Smooth muscle cell (in vitro differentiated cells): Measurements from ENCODE around the gene PARD3B. TPM values are rescaled to one million over a fixed set of nuclear protein-coding genes. Genes with fewer than 3 reads are reported as not detected.

Experiments
- DNase-seq: peaks from one replicate; lab custom pipeline; 2025; ENCODE audit not compliant: unreplicated experiment; lab: John Stamatoyannopoulos, UW
- H2AFZ ChIP-seq: fragments of 200-600 bp; sonication (generic); 2 replicates; pipeline ENCODE4 v1.6.0; 2016; ENCODE audit warnings: antibody characterized with exemption, low read depth, mild to moderate bottlenecking
- H3F3A ChIP-seq: fragments of 200-600 bp; sonication (generic); 2 replicates; pipeline ENCODE4 v1.6.0; 2017; ENCODE audit warnings: antibody characterized with exemption, low read depth
- H3K27ac ChIP-seq: fragments of 200-600 bp; sonication (generic); 2 replicates; pipeline ENCODE4 v1.5.1; 2016; ENCODE audit warnings: low read depth, mild to moderate bottlenecking
- H3K27me3 ChIP-seq: fragments of 200-600 bp; sonication (generic); 2 replicates; pipeline ENCODE4 v1.6.1; 2016; ENCODE audit warnings: low read depth, mild to moderate bottlenecking
- H3K36me3 ChIP-seq: fragments of 200-600 bp; sonication (generic); 2 replicates; pipeline ENCODE4 v1.5.1; 2016; ENCODE audit warnings: low read depth
- H3K4me1 ChIP-seq: fragments of 200-600 bp; sonication (generic); 2 replicates; pipeline ENCODE4 v1.5.1; 2016; ENCODE audit warnings: low read depth
- H3K4me2 ChIP-seq: fragments of 200-600 bp; sonication (generic); 2 replicates; pipeline ENCODE4 v1.6.0; 2016; ENCODE audit warnings: mild to moderate bottlenecking
- H3K4me3 ChIP-seq: fragments of 200-600 bp; sonication (generic); 2 replicates; pipeline ENCODE4 v1.5.1; 2016; ENCODE audit warnings: mild to moderate bottlenecking
- H3K79me2 ChIP-seq: fragments of 200-600 bp; sonication (generic); 2 replicates; pipeline ENCODE4 v1.6.0; 2016; ENCODE audit warnings: low read depth, mild to moderate bottlenecking
- H3K9ac ChIP-seq: fragments of 200-600 bp; sonication (generic); 2 replicates; pipeline ENCODE4 v1.6.0; 2016; ENCODE audit warnings: low read depth
- H3K9me3 ChIP-seq: fragments of 200-600 bp; sonication (generic); replicated peaks from 2 replicates; pipeline ENCODE4 v1.5.1; 2016; ENCODE audit warnings: low read depth
- H4K20me1 ChIP-seq: fragments of 200-600 bp; sonication (generic); 2 replicates; pipeline ENCODE4 v1.6.0; 2016; ENCODE audit warnings: low read depth
- CTCF ChIP-seq: fragments of 200-600 bp; sonication (generic); IDR thresholded peaks from 2 replicates; pipeline ENCODE4 v1.5.1; 2017; ENCODE audit warnings: borderline replicate concordance, mild to moderate bottlenecking, antibody characterized with exemption; ENCODE audit not compliant: insufficient read depth, poor library complexity, severe bottlenecking
- WGBS: methylation state at CpG from one replicate; pipeline ENCODE4 v1.1.7; 2016; ENCODE audit warnings: low lambda C conversion rate; 5-methylcytosine and 5-hydroxymethylcytosine counted together
- polyA plus RNA-seq: library from polyadenylated mRNA; unstranded; fragments of >200 nt; fragmentation: Nextera tagmentation; extraction: Ambion mirVana; gene quantifications from 2 replicates; pipeline ENCODE4 v1.2.1, GENCODE V29; 2016
- total RNA-seq: library from RNA; depleted of rRNA; stranded (reverse); fragments of >200 nt; gene quantifications from 2 replicates; pipeline ENCODE4 v1.2.3, GENCODE V29; 2014

PARD3B gene
- total and polyA plus RNA-seq, 2 experiments from 2014 or later, result 3.3 to 12.2 TPM

DNA sequence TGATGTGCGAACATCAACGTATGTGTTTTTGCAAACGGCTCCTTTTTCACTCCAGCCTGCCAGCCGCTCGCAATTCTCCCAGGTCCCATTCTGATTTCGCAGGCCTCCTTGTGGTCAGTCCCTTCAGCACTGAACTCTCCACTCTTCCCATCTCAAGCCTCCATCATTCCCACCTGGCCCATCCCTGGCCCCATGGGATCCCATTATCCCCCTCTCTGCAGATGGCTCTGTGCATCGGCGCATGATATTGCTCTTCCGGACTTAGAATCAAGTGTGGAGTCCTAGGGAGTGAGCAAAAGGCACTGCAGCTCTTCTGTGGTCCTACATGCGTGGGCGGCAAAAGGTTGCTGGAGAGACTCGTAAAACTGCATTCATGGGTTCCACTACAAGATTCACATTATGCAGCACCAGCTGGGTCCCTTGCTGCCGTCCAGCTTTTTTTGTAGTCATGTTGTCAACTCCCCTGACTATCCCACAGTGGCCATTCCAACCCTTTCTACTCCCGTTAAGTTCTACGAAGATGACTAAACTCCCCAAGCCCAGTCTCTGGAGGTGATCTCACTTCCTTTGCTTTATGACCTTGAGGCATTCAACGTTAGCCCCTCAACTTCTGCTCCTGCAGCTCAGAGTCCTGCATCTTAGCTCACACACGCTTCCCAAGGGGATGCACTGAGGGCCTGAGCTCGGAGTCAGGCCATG lies 1011.7 kb downstream of the PARD3B start:
- H3K27me3 ChIP-seq, result peaks cover 4% of the 10 kb centered on the region
- no peak for TF ChIP-seq CTCF
- 57% methylated on average over 18 of the region's 18 CpGs for WGBS
- no peak overlapping the region for H3K27ac ChIP-seq
- no peaks in the 10 kb centered on the region for H4K20me1 ChIP-seq
- H2AFZ ChIP-seq, result no peak overlapping the region
- H3K9ac ChIP-seq, result no peak overlapping the region
- no peaks in the 10 kb centered on the region for H3K9me3 ChIP-seq
- H3K4me1 ChIP-seq, result no peaks in the 10 kb centered on the region
- DNase-seq, result no peak
- no peak overlapping the region for H3K4me3 ChIP-seq
- no peak overlapping the region for H3K4me2 ChIP-seq
- no peaks in the 10 kb centered on the region for H3K36me3 ChIP-seq
- no peaks in the 10 kb centered on the region for H3K79me2 ChIP-seq
- H3F3A ChIP-seq, result no peaks in the 10 kb centered on the region

DNA sequence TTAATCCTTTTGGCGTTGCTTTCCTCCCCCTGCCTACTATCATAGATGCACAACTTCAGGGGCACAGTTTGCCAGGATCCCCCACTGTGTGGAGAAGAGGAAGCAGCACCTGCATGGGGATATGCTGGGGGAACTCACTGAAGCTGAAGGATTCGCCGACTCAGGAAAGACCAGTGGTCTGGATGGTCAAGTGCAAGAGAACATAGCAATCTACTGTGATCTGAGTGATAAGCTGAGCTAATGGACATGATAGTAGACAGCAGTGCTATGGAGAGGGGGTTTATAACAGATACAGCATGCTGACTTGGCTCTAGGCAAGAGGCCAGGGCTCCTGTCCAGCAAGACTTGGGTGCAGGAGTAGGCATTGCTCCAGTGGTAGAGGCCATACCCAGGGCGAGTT lies 1012.6 kb downstream of the PARD3B start:
- DNase-seq, result no peak
- no peak overlapping the region for H3K27ac ChIP-seq
- no peaks in the 10 kb centered on the region for H4K20me1 ChIP-seq
- TF ChIP-seq CTCF, result no peak
- no peaks in the 10 kb centered on the region for H3K9me3 ChIP-seq
- H3K9ac ChIP-seq, result no peak overlapping the region
- WGBS, result 99% methylated on average over 4 of the region's 4 CpGs
- no peak overlapping the region for H2AFZ ChIP-seq
- H3F3A ChIP-seq, result no peaks in the 10 kb centered on the region
- H3K4me3 ChIP-seq, result no peak overlapping the region
- no peaks in the 10 kb centered on the region for H3K79me2 ChIP-seq
- peaks cover 4% of the 10 kb centered on the region for H3K27me3 ChIP-seq
- H3K4me1 ChIP-seq, result no peaks in the 10 kb centered on the region
- H3K4me2 ChIP-seq, result no peak overlapping the region
- no peaks in the 10 kb centered on the region for H3K36me3 ChIP-seq

DNA sequence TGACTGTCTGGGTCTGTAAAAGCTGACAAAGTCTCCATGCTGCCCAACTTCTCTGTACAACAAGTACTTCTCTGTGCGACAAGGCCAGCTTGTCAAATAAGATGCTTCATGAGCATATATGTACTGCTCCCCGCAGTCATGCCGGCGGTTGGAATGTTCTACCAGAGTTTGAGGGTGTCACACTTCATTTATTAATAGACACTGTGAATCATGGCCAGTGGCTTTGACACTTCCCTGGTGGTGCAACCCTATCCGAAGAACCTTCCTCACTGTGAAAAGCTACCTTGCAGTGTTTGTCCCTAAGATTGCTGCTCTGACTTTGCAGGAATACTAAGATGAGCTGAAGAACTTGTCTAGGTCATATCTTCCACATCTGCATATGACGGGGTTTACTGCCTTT lies 1016.2 kb downstream of the PARD3B start:
- Histone ChIP-seq H3K27me3 (no peaks in the 10 kb centered on the region), H3K4me2 (no peak overlapping the region), H3K4me3 (no peak overlapping the region), H3K9ac (no peak overlapping the region), H3K4me1 (no peaks in the 10 kb centered on the region), H3K27ac (no peak overlapping the region), H2AFZ (no peak overlapping the region), H4K20me1 (no peaks in the 10 kb centered on the region), H3K9me3 (no peaks in the 10 kb centered on the region), H3K79me2 (no peaks in the 10 kb centered on the region), H3K36me3 (no peaks in the 10 kb centered on the region), H3F3A (peaks cover 20% of the 10 kb centered on the region)
- WGBS, result 97% methylated on average over 6 of the region's 6 CpGs
- DNase-seq, result no peak
- no peak for TF ChIP-seq CTCF

DNA sequence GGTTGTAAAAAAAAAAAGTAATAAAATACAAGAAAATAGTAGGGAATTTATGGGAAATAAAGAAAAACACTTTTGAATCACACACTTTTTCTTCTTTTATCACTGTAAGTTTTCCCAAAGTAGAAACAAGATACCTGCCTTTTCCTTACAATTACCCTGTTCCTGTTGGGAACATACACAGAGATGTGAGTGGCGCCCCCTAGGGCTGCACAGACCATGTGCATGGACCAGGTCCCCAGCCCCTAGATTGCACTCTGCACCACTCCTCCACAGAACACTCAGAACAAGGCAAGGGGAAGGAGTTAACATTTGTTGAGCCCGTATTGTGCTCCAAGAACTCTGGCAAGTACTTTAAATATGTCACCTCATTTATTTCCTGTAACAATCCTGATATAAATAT lies 1018.4 kb downstream of the PARD3B start:
- no peak overlapping the region for H3K27ac ChIP-seq
- no peaks in the 10 kb centered on the region for H4K20me1 ChIP-seq
- no peak overlapping the region for H2AFZ ChIP-seq
- H3K4me2 ChIP-seq, result no peak overlapping the region
- H3K9ac ChIP-seq, result no peak overlapping the region
- TF ChIP-seq CTCF, result peak; percentile 30
- H3K36me3 ChIP-seq, result no peaks in the 10 kb centered on the region
- WGBS, result 49% methylated on average over 2 of the region's 2 CpGs
- no peaks in the 10 kb centered on the region for H3K27me3 ChIP-seq
- H3K9me3 ChIP-seq, result no peaks in the 10 kb centered on the region
- DNase-seq, result no peak
- H3K4me3 ChIP-seq, result no peak overlapping the region
- no peaks in the 10 kb centered on the region for H3K79me2 ChIP-seq
- no peaks in the 10 kb centered on the region for H3K4me1 ChIP-seq
- peaks cover 20% of the 10 kb centered on the region for H3F3A ChIP-seq
